Tongue (tissue), 2 donors: ENCODE results near the gene PRR12. TPM values are rescaled to one million over a fixed set of nuclear protein-coding genes. Genes with fewer than 3 reads are reported as not detected.
A peak's percentile ranks its signal among the peaks of the same experiment; 100 is the strongest.
"Not testable (repeated sequence)": the region's sequence is repeated elsewhere in the genome, so short reads cannot be mapped to it uniquely, and the experiment has no call there.

Experiments
- DNase-seq: peaks from one replicate; pipeline ENCODE4 v3.0.0-alpha.2; 2015
- total RNA-seq: library from RNA; depleted of rRNA; stranded (reverse); fragments of >200 nt; gene quantifications from one replicate; pipeline ENCODE4 v1.2.3, GENCODE V29; 2014

Gene PRR12
- total RNA-seq, 1 donor from 2014 or later: 9.4 TPM

- no peak for DNase-seq
Measured at GRCh38 chr19:49616532-49616931, 25.6 kb downstream of the PRR12 start.

- no peak for DNase-seq
Measured at GRCh38 chr19:49616945-49617344, 26.0 kb downstream of the PRR12 start.

GRCh38 chr19:49617860-49618259 lies 26.9 kb downstream of the PRR12 start:
- not testable (repeated sequence) for DNase-seq

- DNase-seq: no peak
Measured at GRCh38 chr19:49624967-49625910, 34.3 kb downstream of the PRR12 start.

GRCh38 chr19:49626226-49626625 lies 35.2 kb downstream of the PRR12 start:
- no peak for DNase-seq

GRCh38 chr19:49629659-49630058 lies 38.7 kb downstream of the PRR12 start:
- no peak for DNase-seq

- no peak for DNase-seq
Measured at GRCh38 chr19:49631014-49631588, 40.1 kb downstream of the PRR12 start.

- no peak for DNase-seq
Measured at GRCh38 chr19:49631610-49632192, 40.7 kb downstream of the PRR12 start.

- DNase-seq: no peak
Measured at GRCh38 chr19:49632576-49632975, 41.6 kb downstream of the PRR12 start.

GRCh38 chr19:49633273-49633672 lies 42.3 kb downstream of the PRR12 start:
- peak; percentile 26 for DNase-seq

- peak; percentile 58 for DNase-seq
Measured at GRCh38 chr19:49635530-49636232, 44.7 kb downstream of the PRR12 start.

GRCh38 chr19:49636233-49636932 lies 45.4 kb downstream of the PRR12 start:
- DNase-seq: no peak

- peak; percentile 59 for DNase-seq
Measured at GRCh38 chr19:49637821-49638738, 47.1 kb downstream of the PRR12 start.

GRCh38 chr19:49639401-49640112 lies 48.6 kb downstream of the PRR12 start:
- peak; percentile 44 for DNase-seq

GRCh38 chr19:49640113-49640898 lies 49.3 kb downstream of the PRR12 start, which contains the start of gene RRAS:
Gene RRAS, minus strand, starts transcription at chr19:49640143. Its CDS starts 45 bp downstream, at chr19:49640098.
- DNase-seq: peak; percentile 100

GRCh38 chr19:49641688-49642491 lies 50.9 kb downstream of the PRR12 start, which contains the start of gene SCAF1:
Gene SCAF1, plus strand, starts transcription at chr19:49642209. Its CDS starts 2,818 bp downstream, at chr19:49645027.
- DNase-seq: peak; percentile 100

- peak; percentile 36 for DNase-seq
Measured at GRCh38 chr19:49642492-49643035, 51.6 kb downstream of the PRR12 start.

- DNase-seq: no peak
Measured at GRCh38 chr19:49643466-49643865, 52.5 kb downstream of the PRR12 start.
